ENCODE measurements around the gene SHB.

Gene SHB

GRCh38 chr9:38086496-38086895, 17.5 kb upstream of the SHB start:
- DNase-seq (ENCODE audit: low read depth) = no peak

- DNase-seq (ENCODE audit: low read depth) = no peak
Observed at GRCh38 chr9:38085308-38085707, 16.3 kb upstream of the SHB start.

- DNase-seq (ENCODE audit: low read depth) = no peak
Observed at GRCh38 chr9:38084556-38084880, 15.5 kb upstream of the SHB start.

GRCh38 chr9:38083858-38084555, 15.0 kb upstream of the SHB start:
- DNase-seq (ENCODE audit: low read depth) = no peak

GRCh38 chr9:38082446-38083287, 13.6 kb upstream of the SHB start:
- DNase-seq (ENCODE audit: low read depth) = no peak

- DNase-seq (ENCODE audit: low read depth) = no peak
Observed at GRCh38 chr9:38081356-38082108, 12.5 kb upstream of the SHB start.

GRCh38 chr9:38079461-38080031, 10.5 kb upstream of the SHB start:
- DNase-seq (ENCODE audit: low read depth) = no peak

GRCh38 chr9:38075272-38075671, 6.2 kb upstream of the SHB start:
- no peak for DNase-seq (ENCODE audit: low read depth)

GRCh38 chr9:38074441-38074961, 5.5 kb upstream of the SHB start:
- DNase-seq (ENCODE audit: low read depth) = no peak

- no peak for DNase-seq (ENCODE audit: low read depth)
Observed at GRCh38 chr9:38073882-38074281, 4.9 kb upstream of the SHB start.

- DNase-seq (ENCODE audit: low read depth) = no peak
Observed at GRCh38 chr9:38071470-38072134, 2.6 kb upstream of the SHB start.

- DNase-seq (ENCODE audit: low read depth) = no peak
Observed at GRCh38 chr9:38067859-38068681, 957 bp downstream of the SHB start.

GRCh38 chr9:38066914-38067858, 1.8 kb downstream of the SHB start:
- no peak for DNase-seq (ENCODE audit: low read depth)

- no peak for DNase-seq (ENCODE audit: low read depth)
Observed at GRCh38 chr9:38066197-38066913, 2.7 kb downstream of the SHB start.

GRCh38 chr9:38065369-38066075, 3.5 kb downstream of the SHB start:
- DNase-seq (ENCODE audit: low read depth) = no peak

- DNase-seq (ENCODE audit: low read depth) = no peak
Observed at GRCh38 chr9:38064842-38065368, 4.1 kb downstream of the SHB start.

- no peak for DNase-seq (ENCODE audit: low read depth)
Observed at GRCh38 chr9:38063363-38063707, 5.7 kb downstream of the SHB start.
